ENCODE measurements around the gene TBC1D2B. TPM values are rescaled to one million over a fixed set of nuclear protein-coding genes. Genes with fewer than 3 reads are reported as not detected.
"Not testable (repeated sequence)": the region's sequence is repeated elsewhere in the genome, so short reads cannot be mapped to it uniquely, and the experiment has no call there.

TBC1D2B gene
- total and polyA plus RNA-seq, 5 donors from 2014 or later, result 12.2 to 117 (median 17.6) TPM

DNA sequence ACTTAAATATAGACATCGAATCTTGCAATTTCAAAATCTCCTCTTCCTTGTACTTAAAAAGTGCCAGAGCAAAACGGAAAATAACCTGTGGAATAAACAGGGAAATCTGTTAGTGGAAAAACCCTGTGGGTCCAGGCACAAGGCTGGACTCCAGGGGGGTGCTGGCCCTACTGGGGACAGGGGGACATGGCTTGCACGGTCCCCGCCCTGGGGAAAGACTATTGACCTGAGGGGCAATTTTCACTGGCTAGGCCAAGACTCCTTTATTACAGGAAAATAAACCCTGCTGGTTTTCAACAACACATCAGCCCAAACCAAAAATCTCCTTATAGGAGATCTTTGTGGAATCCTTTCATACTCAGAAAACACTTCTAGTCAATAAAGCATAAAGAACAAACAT lies 75.9 kb downstream of the TBC1D2B start:
- DNase-seq, result no peak
- peaks cover 79% of the 10 kb centered on the region for H3K36me3 ChIP-seq (ENCODE audit: control insufficient read depth, insufficient read depth, low read length)
- no peak overlapping the region for H3K4me3 Mint-ChIP-seq
- no peak overlapping the region for H3K27ac ChIP-seq (ENCODE audit: insufficient read depth, low read length, poor library complexity, severe bottlenecking)
- ATAC-seq (ENCODE audit: low read depth in 2 of 2), result no peak
- H3K4me1 Mint-ChIP-seq, result peaks cover 4 to 31% (median 13%) of the 10 kb centered on the region in 4 donors
- H3K9me3 ChIP-seq (ENCODE audit: control insufficient read depth in 2 of 2, low read length in 2 of 2), result no peaks in the 10 kb centered on the region
- no peaks in the 10 kb centered on the region for H3K9me3 Mint-ChIP-seq
- H3K36me3 Mint-ChIP-seq, result peaks cover 44% of the 10 kb centered on the region
- no peaks in the 10 kb centered on the region for H3K4me1 ChIP-seq (ENCODE audit: control insufficient read depth, insufficient read depth, low read length, poor library complexity, severe bottlenecking)
- H3K27me3 ChIP-seq (ENCODE audit: control insufficient read depth, insufficient read depth, low read length), result no peaks in the 10 kb centered on the region
- H3K4me3 ChIP-seq (ENCODE audit: low read depth, low read length), result no peak overlapping the region
- peak overlapping the region; percentile 29 to 86 (median 69) for H3K27ac Mint-ChIP-seq
- H3K27me3 Mint-ChIP-seq, result no peaks in the 10 kb centered on the region

DNA sequence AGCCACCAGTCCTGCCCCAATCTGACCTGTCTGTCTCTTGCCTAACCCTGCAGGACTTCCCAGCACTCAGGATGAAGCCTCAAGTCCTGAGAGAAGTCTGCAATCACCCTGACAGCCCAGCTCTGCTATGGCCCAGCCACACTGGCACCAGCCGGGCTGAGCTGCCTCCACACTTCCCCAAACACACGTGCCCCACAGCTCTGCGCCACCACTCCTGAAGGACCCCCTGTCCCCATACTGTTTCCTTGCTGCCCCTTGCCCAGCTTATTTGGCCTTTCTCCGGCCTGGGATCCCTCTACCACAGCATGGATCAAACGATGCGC lies 76.6 kb downstream of the TBC1D2B start:
- Mint-ChIP-seq H3K27ac (peak overlapping the region in 2 of 3 donors; percentile 82 to 86), H3K36me3 (peaks cover 42% of the 10 kb centered on the region), H3K4me3 (no peak overlapping the region), H3K4me1 (peaks cover 2 to 27% (median 8%) of the 10 kb centered on the region in 4 donors), H3K9me3 (no peaks in the 10 kb centered on the region), H3K27me3 (no peaks in the 10 kb centered on the region)
- Histone ChIP-seq H3K4me1 (ENCODE audit: control insufficient read depth, insufficient read depth, low read length, poor library complexity, severe bottlenecking) (no peaks in the 10 kb centered on the region), H3K4me3 (ENCODE audit: low read depth, low read length) (no peak overlapping the region), H3K27me3 (ENCODE audit: control insufficient read depth, insufficient read depth, low read length) (no peaks in the 10 kb centered on the region), H3K9me3 (ENCODE audit: control insufficient read depth in 2 of 2, low read length in 2 of 2) (no peaks in the 10 kb centered on the region), H3K36me3 (ENCODE audit: control insufficient read depth, insufficient read depth, low read length) (peaks cover 78% of the 10 kb centered on the region), H3K27ac (ENCODE audit: insufficient read depth, low read length, poor library complexity, severe bottlenecking) (no peak overlapping the region)
- DNase-seq (no peak), ATAC-seq (ENCODE audit: low read depth in 2 of 2) (no peak)

DNA sequence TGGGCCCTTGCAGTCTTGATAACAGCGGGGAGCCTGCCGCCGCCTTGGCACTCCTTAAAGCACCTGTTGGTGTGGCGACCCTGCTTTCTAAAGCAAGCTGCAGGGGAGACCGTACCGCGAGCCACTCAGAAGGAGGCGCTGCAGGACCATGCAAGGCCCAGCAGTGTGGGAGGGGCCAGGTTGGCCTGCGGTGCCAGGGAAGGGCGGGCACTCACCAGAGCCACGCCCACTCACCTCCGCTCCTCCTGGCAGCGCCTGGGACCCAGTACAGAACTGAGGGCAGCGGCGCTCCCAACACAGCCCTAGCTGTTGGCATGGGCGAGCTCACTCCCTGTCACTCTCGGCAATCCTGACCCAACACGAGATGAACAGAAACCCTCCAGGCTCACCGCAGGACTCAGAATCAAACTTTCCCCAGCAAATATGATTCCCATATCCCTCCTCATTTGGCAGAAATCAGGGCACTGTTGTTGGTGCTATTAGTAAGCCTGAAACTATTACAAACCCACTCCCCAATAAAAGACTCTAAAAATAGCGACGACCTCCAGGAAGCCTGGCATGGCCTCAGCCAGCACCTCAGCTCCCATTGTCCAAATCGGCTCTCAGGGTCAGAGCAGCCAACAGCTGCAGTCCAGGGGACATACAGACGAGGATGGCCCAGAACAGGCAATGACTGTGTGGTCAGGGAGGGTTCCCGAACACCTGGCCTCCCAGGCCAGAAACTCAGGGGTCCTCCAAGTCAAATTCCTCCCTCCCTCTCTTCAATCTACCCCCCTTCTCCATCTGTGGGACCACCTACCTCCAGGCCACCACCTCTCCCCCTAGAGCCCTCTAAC lies 77.2 kb downstream of the TBC1D2B start:
- Histone ChIP-seq H3K9me3 (ENCODE audit: control insufficient read depth in 2 of 2, low read length in 2 of 2) (no peaks in the 10 kb centered on the region), H3K36me3 (ENCODE audit: control insufficient read depth, insufficient read depth, low read length) (peaks cover 78% of the 10 kb centered on the region), H3K4me3 (ENCODE audit: low read depth, low read length) (no peak overlapping the region), H3K27me3 (ENCODE audit: control insufficient read depth, insufficient read depth, low read length) (no peaks in the 10 kb centered on the region), H3K27ac (ENCODE audit: insufficient read depth, low read length, poor library complexity, severe bottlenecking) (no peak overlapping the region), H3K4me1 (ENCODE audit: control insufficient read depth, insufficient read depth, low read length, poor library complexity, severe bottlenecking) (no peaks in the 10 kb centered on the region)
- Mint-ChIP-seq H3K27me3 (no peaks in the 10 kb centered on the region), H3K9me3 (no peaks in the 10 kb centered on the region), H3K36me3 (peaks cover 38% of the 10 kb centered on the region), H3K4me3 (no peak overlapping the region), H3K4me1 (peaks cover 0 to 24% (median 5%) of the 10 kb centered on the region in 4 donors), H3K27ac (peak overlapping the region in 2 of 3 donors; percentile 82 to 86)
- DNase-seq (peak; percentile 54 to 83 (median 72)), ATAC-seq (ENCODE audit: low read depth in 2 of 2) (peak; percentile 88 to 94)

DNA sequence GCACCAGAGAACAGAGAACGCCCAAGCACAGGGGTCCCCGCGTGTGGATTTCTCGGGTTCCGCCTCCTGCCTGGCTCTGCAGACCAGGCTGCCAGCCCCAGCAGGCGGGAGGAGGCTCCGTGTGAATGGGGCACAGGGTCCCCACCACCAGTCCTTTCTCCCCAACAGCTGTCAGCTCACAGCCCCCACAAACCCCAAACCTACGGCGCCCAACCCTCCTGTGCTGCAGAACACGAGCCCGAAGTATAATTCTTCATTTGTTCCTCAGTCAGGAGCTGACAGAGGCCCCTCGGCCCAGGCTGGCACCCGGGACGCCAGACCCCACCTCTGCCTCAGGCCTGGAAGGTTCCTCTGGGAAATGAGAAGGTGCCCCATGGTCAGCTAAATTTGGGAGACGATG lies 78.0 kb downstream of the TBC1D2B start:
- H3K27ac ChIP-seq (ENCODE audit: insufficient read depth, low read length, poor library complexity, severe bottlenecking), result no peak overlapping the region
- DNase-seq, result no peak
- Mint-ChIP-seq H3K27ac (no peak overlapping the region), H3K4me1 (peaks cover 0 to 17% (median 0%) of the 10 kb centered on the region in 4 donors), H3K27me3 (no peaks in the 10 kb centered on the region), H3K36me3 (peaks cover 35% of the 10 kb centered on the region), H3K4me3 (no peak overlapping the region), H3K9me3 (no peaks in the 10 kb centered on the region)
- peaks cover 71% of the 10 kb centered on the region for H3K36me3 ChIP-seq (ENCODE audit: control insufficient read depth, insufficient read depth, low read length)
- no peaks in the 10 kb centered on the region for H3K4me1 ChIP-seq (ENCODE audit: control insufficient read depth, insufficient read depth, low read length, poor library complexity, severe bottlenecking)
- no peaks in the 10 kb centered on the region for H3K27me3 ChIP-seq (ENCODE audit: control insufficient read depth, insufficient read depth, low read length)
- no peak for ATAC-seq (ENCODE audit: low read depth in 2 of 2)
- no peaks in the 10 kb centered on the region for H3K9me3 ChIP-seq (ENCODE audit: control insufficient read depth in 2 of 2, low read length in 2 of 2)
- H3K4me3 ChIP-seq (ENCODE audit: low read depth, low read length), result no peak overlapping the region

DNA sequence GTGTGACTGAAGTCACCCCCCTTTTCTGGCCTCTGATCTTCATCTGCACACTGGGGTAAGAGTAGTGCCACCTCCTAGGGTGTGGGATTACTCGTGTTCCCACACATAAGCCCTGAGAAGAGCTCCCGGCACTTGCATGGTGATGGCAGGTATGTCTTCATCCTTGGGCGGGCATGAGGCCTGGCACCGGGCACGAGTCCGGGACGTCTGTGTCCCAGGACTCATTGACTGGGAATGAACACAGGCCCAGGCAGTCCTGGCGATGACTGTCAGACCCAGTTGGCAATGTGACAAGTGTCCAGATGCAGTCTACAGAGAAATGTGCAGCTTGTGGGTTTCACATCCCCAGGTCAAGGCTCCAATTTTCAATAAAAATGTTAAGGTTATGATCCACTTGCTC lies 78.9 kb downstream of the TBC1D2B start:
- H3K9me3 Mint-ChIP-seq, result no peaks in the 10 kb centered on the region
- H3K4me3 Mint-ChIP-seq, result no peak overlapping the region
- H3K9me3 ChIP-seq (ENCODE audit: control insufficient read depth in 2 of 2, low read length in 2 of 2), result no peaks in the 10 kb centered on the region
- H3K4me1 ChIP-seq (ENCODE audit: control insufficient read depth, insufficient read depth, low read length, poor library complexity, severe bottlenecking), result no peaks in the 10 kb centered on the region
- H3K27ac ChIP-seq (ENCODE audit: insufficient read depth, low read length, poor library complexity, severe bottlenecking), result no peak overlapping the region
- H3K36me3 ChIP-seq (ENCODE audit: control insufficient read depth, insufficient read depth, low read length), result peaks cover 64% of the 10 kb centered on the region
- peaks cover 0 to 15% (median 0%) of the 10 kb centered on the region in 4 donors for H3K4me1 Mint-ChIP-seq
- H3K27me3 Mint-ChIP-seq, result no peaks in the 10 kb centered on the region
- H3K27ac Mint-ChIP-seq, result peak overlapping the region in 1 of 3 donors; percentile 52
- no peak for ATAC-seq (ENCODE audit: low read depth in 2 of 2)
- H3K27me3 ChIP-seq (ENCODE audit: control insufficient read depth, insufficient read depth, low read length), result no peaks in the 10 kb centered on the region
- peaks cover 35% of the 10 kb centered on the region for H3K36me3 Mint-ChIP-seq
- DNase-seq, result no peak
- no peak overlapping the region for H3K4me3 ChIP-seq (ENCODE audit: low read depth, low read length)

DNA sequence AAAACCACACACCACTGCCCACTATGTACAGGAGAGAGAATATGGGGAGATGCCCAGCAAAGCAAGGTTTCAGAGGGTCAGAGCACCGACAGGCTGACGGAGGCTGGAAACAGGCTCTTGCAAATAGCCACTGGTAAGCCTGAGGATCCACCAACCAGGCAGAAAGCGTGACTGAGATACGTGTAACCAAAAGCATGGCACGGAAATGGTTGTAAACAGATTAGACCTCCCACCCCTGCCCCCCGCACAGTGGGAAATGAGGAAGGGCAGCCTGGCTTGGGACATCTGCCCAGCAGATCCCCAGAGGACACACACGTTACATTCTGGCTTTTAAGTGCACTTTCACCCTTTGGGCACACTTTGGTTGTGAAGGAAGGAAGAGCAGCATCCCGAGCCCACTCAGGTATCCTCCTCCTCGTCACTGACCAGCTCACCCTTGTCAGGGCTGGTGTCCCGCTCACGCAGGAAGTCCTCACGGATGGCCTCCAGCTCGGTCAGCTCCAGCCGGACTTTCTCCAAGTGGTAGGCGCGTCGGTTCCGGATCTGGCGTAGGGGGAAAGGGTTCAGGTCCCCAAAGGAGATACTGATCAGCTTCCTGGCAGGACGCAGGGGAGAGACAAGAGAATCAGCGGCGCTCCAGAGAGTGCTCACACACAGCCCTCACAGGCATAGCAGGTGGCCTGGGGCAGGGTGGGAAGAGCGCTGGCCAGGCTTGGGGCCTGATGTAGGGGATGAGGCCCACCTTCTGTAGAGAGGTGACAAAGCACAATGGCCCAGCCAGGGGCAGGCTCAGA lies 79.6 kb downstream of the TBC1D2B start:
- ATAC-seq (ENCODE audit: low read depth in 2 of 2); H3K27me3 Mint-ChIP-seq; H3K27ac ChIP-seq (ENCODE audit: insufficient read depth, low read length, poor library complexity, severe bottlenecking); DNase-seq; H3K4me3 Mint-ChIP-seq; H3K9me3 Mint-ChIP-seq; H3K27me3 ChIP-seq (ENCODE audit: control insufficient read depth, insufficient read depth, low read length); H3K4me1 ChIP-seq (ENCODE audit: control insufficient read depth, insufficient read depth, low read length, poor library complexity, severe bottlenecking); H3K9me3 ChIP-seq (ENCODE audit: control insufficient read depth in 2 of 2, low read length in 2 of 2); H3K27ac Mint-ChIP-seq; H3K4me3 ChIP-seq (ENCODE audit: low read depth, low read length): not testable (repeated sequence)
- H3K36me3 Mint-ChIP-seq, result peaks cover 31% of the 10 kb centered on the region
- H3K4me1 Mint-ChIP-seq, result peaks cover 0 to 18% (median 0%) of the 10 kb centered on the region in 4 donors
- peaks cover 58% of the 10 kb centered on the region for H3K36me3 ChIP-seq (ENCODE audit: control insufficient read depth, insufficient read depth, low read length)

DNA sequence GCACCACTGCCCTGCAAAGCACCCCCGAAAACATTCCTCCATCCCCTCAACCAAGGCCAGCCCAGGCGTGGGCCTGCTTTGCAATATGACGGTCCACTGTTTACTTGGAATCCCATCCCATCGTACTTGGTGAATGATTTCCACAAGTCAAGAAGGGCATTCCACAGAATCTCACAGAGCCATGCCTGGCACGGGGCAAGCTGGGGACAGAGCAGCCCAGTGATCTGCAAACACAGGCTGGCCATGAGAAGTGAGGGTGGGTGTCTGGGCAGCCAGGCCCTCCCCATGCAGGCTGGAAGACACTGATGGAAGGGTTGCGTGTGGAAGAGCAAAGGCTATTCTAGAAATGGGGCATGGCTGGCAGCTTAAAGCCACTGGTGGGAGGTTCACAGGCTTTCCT lies 80.3 kb downstream of the TBC1D2B start:
- not testable (repeated sequence) for H3K27ac ChIP-seq (ENCODE audit: insufficient read depth, low read length, poor library complexity, severe bottlenecking); H3K4me1 ChIP-seq (ENCODE audit: control insufficient read depth, insufficient read depth, low read length, poor library complexity, severe bottlenecking); H3K9me3 ChIP-seq (ENCODE audit: control insufficient read depth in 2 of 2, low read length in 2 of 2); DNase-seq; H3K9me3 Mint-ChIP-seq; H3K4me3 Mint-ChIP-seq; H3K27me3 ChIP-seq (ENCODE audit: control insufficient read depth, insufficient read depth, low read length); H3K27ac Mint-ChIP-seq; H3K4me3 ChIP-seq (ENCODE audit: low read depth, low read length); ATAC-seq (ENCODE audit: low read depth in 2 of 2); H3K27me3 Mint-ChIP-seq
- peaks cover 51% of the 10 kb centered on the region for H3K36me3 ChIP-seq (ENCODE audit: control insufficient read depth, insufficient read depth, low read length)
- peaks cover 25% of the 10 kb centered on the region for H3K36me3 Mint-ChIP-seq
- H3K4me1 Mint-ChIP-seq, result peaks cover 0 to 18% (median 0%) of the 10 kb centered on the region in 4 donors

All from CD4-positive, CD25-positive, alpha-beta regulatory T cell (primary cell).